HFF-Myc (cell line): Measurements from ENCODE around the gene CPTP.

Experiments
- DNase-seq: peaks from one replicate; pipeline ENCODE4 v3.0.0-alpha.2; 2011; ENCODE audit warnings: low read depth; ENCODE audit errors: extremely low read depth
- H3K4me3 ChIP-seq: replicated peaks from 2 replicates; pipeline ENCODE4 v1.5.1; 2011; ENCODE audit warnings: low read depth, mild to moderate bottlenecking, control low read depth, low read length
- CTCF ChIP-seq: IDR thresholded peaks from 2 replicates; pipeline ENCODE4 v1.5.1; 2012; ENCODE audit warnings: mild to moderate bottlenecking, low read depth, low read length, control low read depth; ENCODE audit errors: missing control alignments

CPTP gene

GRCh38 chr1:1307923-1308755 is 16.5 kb upstream of the CPTP start, which contains the start of the genes ACAP3 and PUSL1:
Gene ACAP3, minus strand, starts transcription at chr1:1307930. Its CDS starts 115 bp downstream, at chr1:1307815.
Gene PUSL1, plus strand, starts transcription at chr1:1308597. Its CDS starts 47 bp downstream, at chr1:1308644.
- no peak for TF ChIP-seq CTCF
- H3K4me3 ChIP-seq: peak within 1 kb of the TSS; percentile 79
- peak; percentile 60 for DNase-seq

- H3K4me3 ChIP-seq: peak overlapping the region; percentile 79
- no peak for DNase-seq
- TF ChIP-seq CTCF: no peak
These were observed 15.8 kb upstream of the CPTP start for GRCh38 chr1:1308756-1309250.

- H3K4me3 ChIP-seq: peak overlapping the region; percentile 79
- DNase-seq: no peak
- TF ChIP-seq CTCF: no peak
These were observed 15.1 kb upstream of the CPTP start for GRCh38 chr1:1309251-1310108.

GRCh38 chr1:1310109-1310385 is 14.6 kb upstream of the CPTP start:
- DNase-seq: no peak
- H3K4me3 ChIP-seq: peak overlapping the region; percentile 79
- TF ChIP-seq CTCF: peak; percentile 12

GRCh38 chr1:1310476-1311053 is 14.0 kb upstream of the CPTP start:
- no peak overlapping the region for H3K4me3 ChIP-seq
- DNase-seq: no peak
- TF ChIP-seq CTCF: no peak
